H9 (cell line): ENCODE data around the gene RHOH. TPM values are rescaled to one million over a fixed set of nuclear protein-coding genes. Genes with fewer than 3 reads are reported as not detected.

Experiments
- DNase-seq: peaks from one replicate; pipeline ENCODE4 v3.0.0-alpha.2; 2017
- H2AFZ ChIP-seq: one replicate; pipeline ENCODE4 v1.6.1; 2013; ENCODE audit warnings: mild to moderate bottlenecking, low read length, control low read depth, moderate library complexity
- H2AK5ac ChIP-seq: 2 replicates; pipeline ENCODE4 v1.6.1; 2013; ENCODE audit warnings: low read length, control low read depth, mixed read lengths; ENCODE audit not compliant: insufficient read length
- H2BK120ac ChIP-seq: one replicate; pipeline ENCODE4 v1.6.1; 2013; ENCODE audit warnings: low read depth, mild to moderate bottlenecking, low read length, control low read depth, inconsistent platforms; ENCODE audit not compliant: poor library complexity, severe bottlenecking
- H2BK12ac ChIP-seq: 2 replicates; pipeline ENCODE4 v1.6.1; 2013; ENCODE audit warnings: low read length, control low read depth, mixed read lengths, low read depth; ENCODE audit not compliant: insufficient read length
- H2BK15ac ChIP-seq: 2 replicates; pipeline ENCODE4 v1.6.1; 2013; ENCODE audit warnings: low read depth, low read length, control low read depth
- H2BK20ac ChIP-seq: one replicate; pipeline ENCODE4 v1.6.1; 2013; ENCODE audit warnings: low read depth, mild to moderate bottlenecking, low read length, control low read depth, inconsistent platforms; ENCODE audit not compliant: poor library complexity, severe bottlenecking
- H2BK5ac ChIP-seq: 2 replicates; pipeline ENCODE4 v1.6.1; 2013; ENCODE audit warnings: low read length, control low read depth, mixed read lengths; ENCODE audit not compliant: insufficient read length
- H3K14ac ChIP-seq: 2 replicates; pipeline ENCODE4 v1.6.1; 2013; ENCODE audit warnings: low read length, control low read depth; ENCODE audit not compliant: insufficient read depth
- H3K18ac ChIP-seq: 2 replicates; pipeline ENCODE4 v1.6.1; 2013; ENCODE audit warnings: low read depth, mild to moderate bottlenecking, mixed read lengths, low read length, control low read depth; ENCODE audit not compliant: insufficient read length
- H3K23ac ChIP-seq: 2 replicates; pipeline ENCODE4 v1.6.1; 2013; ENCODE audit warnings: low read length, control low read depth, mixed read lengths, low read depth; ENCODE audit not compliant: insufficient read length
- H3K23me2 ChIP-seq: 2 replicates; pipeline ENCODE4 v1.6.1; 2013; ENCODE audit warnings: low read depth, mild to moderate bottlenecking, mixed read lengths, low read length, control low read depth; ENCODE audit not compliant: insufficient read length, poor library complexity, severe bottlenecking
- H3K27ac ChIP-seq: 2 replicates; pipeline ENCODE4 v1.5.1; 2013; ENCODE audit warnings: low read length, control low read depth, mixed read lengths, low read depth; ENCODE audit not compliant: insufficient read length
- H3K27me3 ChIP-seq: 2 replicates; pipeline ENCODE4 v1.6.1; 2013; ENCODE audit warnings: low read length, control low read depth, inconsistent platforms; ENCODE audit not compliant: insufficient read depth
- H3K4ac ChIP-seq: 2 replicates; pipeline ENCODE4 v1.6.1; 2013; ENCODE audit warnings: low read depth, mild to moderate bottlenecking, control low read depth, inconsistent platforms, low read length, moderate library complexity
- H3K4me1 ChIP-seq: 2 replicates; pipeline ENCODE4 v1.6.1; 2013; ENCODE audit warnings: low read length, control low read depth, inconsistent platforms; ENCODE audit not compliant: insufficient read depth
- H3K4me2 ChIP-seq: 2 replicates; pipeline ENCODE4 v1.6.1; 2013; ENCODE audit warnings: low read length, control low read depth, mixed read lengths; ENCODE audit not compliant: insufficient read length, insufficient read depth
- H3K56ac ChIP-seq: 2 replicates; pipeline ENCODE4 v1.6.1; 2013; ENCODE audit warnings: low read depth, mild to moderate bottlenecking, mixed read lengths, low read length, control low read depth; ENCODE audit not compliant: insufficient read length
- H3K79me1 ChIP-seq: 2 replicates; pipeline ENCODE4 v1.6.1; 2013; ENCODE audit warnings: low read depth, mild to moderate bottlenecking, moderate library complexity, low read length, control low read depth, inconsistent platforms; ENCODE audit not compliant: insufficient read depth, poor library complexity, severe bottlenecking
- H3K79me2 ChIP-seq: 2 replicates; pipeline ENCODE4 v1.6.1; 2013; ENCODE audit warnings: low read length, control low read depth, inconsistent platforms; ENCODE audit not compliant: insufficient read depth
- H3K9ac ChIP-seq: 2 replicates; pipeline ENCODE4 v1.6.1; 2013; ENCODE audit warnings: low read length, control low read depth, mixed read lengths; ENCODE audit not compliant: insufficient read length; ENCODE audit errors: extremely low read depth
- H3K9me3 ChIP-seq: one replicate; pipeline ENCODE4 v1.6.1; 2013; ENCODE audit warnings: low read depth, low read length, inconsistent platforms; ENCODE audit not compliant: control insufficient read depth
- H3T11ph ChIP-seq: one replicate; pipeline ENCODE4 v1.6.1; 2013; ENCODE audit warnings: mild to moderate bottlenecking, low read length, control low read depth, inconsistent platforms
- H4K20me1 ChIP-seq: one replicate; pipeline ENCODE4 v1.6.1; 2013; ENCODE audit not compliant: control insufficient read depth, insufficient read length, insufficient read depth
- H4K5ac ChIP-seq: 2 replicates; pipeline ENCODE4 v1.6.1; 2013; ENCODE audit warnings: low read depth, mild to moderate bottlenecking, mixed read lengths, low read length, control low read depth; ENCODE audit not compliant: insufficient read length
- H4K8ac ChIP-seq: replicated peaks from 2 replicates; pipeline ENCODE4 v1.6.1; 2013; ENCODE audit warnings: low read length, control low read depth, mixed read lengths, low read depth; ENCODE audit not compliant: insufficient read length
- H4K91ac ChIP-seq: 2 replicates; pipeline ENCODE4 v1.6.1; 2013; ENCODE audit warnings: low read depth, mild to moderate bottlenecking, moderate library complexity, mixed read lengths, low read length, control low read depth; ENCODE audit not compliant: insufficient read length
- H3K27ac Mint-ChIP-seq, 3 experiments: 2 replicates in 2 of 3; 3 replicates in 1 of 3; pipeline ENCODE4 v1.8.0; 2020 to 2021; ENCODE audit warnings: mixed read lengths in 3 of 3, mild to moderate bottlenecking in 1 of 3, moderate library complexity in 1 of 3
- H3K27me3 Mint-ChIP-seq: 2 replicates; pipeline ENCODE4 v1.8.0; 2021; ENCODE audit warnings: low read depth, mild to moderate bottlenecking, moderate library complexity, mixed read lengths
- H3K36me3 Mint-ChIP-seq, 3 experiments: 2 replicates in 2 of 3; 3 replicates in 1 of 3; pipeline ENCODE4 v1.8.0; 2020 to 2021; ENCODE audit warnings: low read depth in 3 of 3, mixed read lengths in 3 of 3; ENCODE audit not compliant: insufficient read depth in 1 of 3
- H3K4me1 Mint-ChIP-seq, 2 experiments: 2 replicates each; pipeline ENCODE4 v1.8.0; 2020; ENCODE audit warnings: mixed read lengths in 2 of 2
- H3K4me3 Mint-ChIP-seq, 2 experiments: 2 replicates in 1 of 2; 3 replicates in 1 of 2; pipeline ENCODE4 v1.8.0; 2020 to 2021; ENCODE audit warnings: mild to moderate bottlenecking in 2 of 2, mixed read lengths in 2 of 2, moderate library complexity in 1 of 2
- H3K9me3 Mint-ChIP-seq, 2 experiments: 2 replicates in 1 of 2; 3 replicates in 1 of 2; pipeline ENCODE4 v1.8.0; 2020; ENCODE audit warnings: mild to moderate bottlenecking in 2 of 2, mixed read lengths in 2 of 2, moderate library complexity in 1 of 2
- CTCF ChIP-seq: fragments of 200-600 bp; sonication (generic); conservative IDR thresholded peaks from 3 replicates; pipeline ENCODE4 v1.8.0; 2021; ENCODE audit warnings: antibody characterized with exemption, mild to moderate bottlenecking
- WGBS: extraction: QIAGEN DNeasy Blood & Tissue Kit; methylation state at CpG from one replicate; pipeline ENCODE4 v1.1.7; 2013; ENCODE audit warnings: missing lambda C conversion rate, low lambda C conversion rate, mixed read lengths; ENCODE audit not compliant: insufficient read length; ENCODE audit errors: extremely low coverage; 5-methylcytosine and 5-hydroxymethylcytosine counted together
- total RNA-seq: library from RNA; stranded (reverse); gene quantifications from 2 replicates; pipeline ENCODE4 v1.2.1, GENCODE V29; 2021

The RHOH gene
- total RNA-seq, 1 experiment from 2014 or later: 7.1 TPM

DNA sequence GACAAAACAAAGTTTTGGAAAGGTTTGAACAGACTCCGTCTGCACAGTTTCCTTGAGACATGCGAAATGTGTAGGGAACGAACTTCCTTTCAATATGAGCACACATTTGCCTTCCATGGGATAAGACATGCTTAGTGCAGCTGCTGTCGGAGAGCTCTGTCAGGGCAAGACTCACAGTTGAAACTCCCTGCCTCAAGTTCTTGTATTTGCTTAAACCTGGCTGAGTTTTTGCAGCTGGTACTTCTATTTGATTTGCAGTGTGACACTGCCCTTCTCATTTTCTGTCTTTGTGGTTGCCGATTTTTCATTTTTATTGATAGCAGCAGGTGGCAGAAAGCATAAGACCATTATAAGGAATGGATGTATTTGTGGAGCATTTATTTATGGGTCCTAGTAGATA lies 18.2 kb upstream of the RHOH start:
- H2AFZ ChIP-seq: no peak overlapping the region
- TF ChIP-seq CTCF: no peak
- H3K36me3 Mint-ChIP-seq: no peaks in the 10 kb centered on the region

More for the DNA sequence above, 18.2 kb upstream of the RHOH start:
- Histone ChIP-seq H2BK12ac (no peak overlapping the region), H3K56ac (no peak overlapping the region), H3K4me2 (no peak overlapping the region), H3K4me1 (no peaks in the 10 kb centered on the region), H2BK15ac (no peak overlapping the region), H3K79me2 (no peaks in the 10 kb centered on the region), H3K23me2 (no peaks in the 10 kb centered on the region), H3K9ac (no peak overlapping the region), H2BK20ac (no peak overlapping the region), H4K5ac (no peak overlapping the region), H3T11ph (no peak overlapping the region), H3K4ac (no peak overlapping the region), H4K20me1 (no peaks in the 10 kb centered on the region), H3K14ac (no peak overlapping the region), H2BK5ac (no peak overlapping the region), H2BK120ac (no peak overlapping the region), H4K8ac (no peak overlapping the region), H3K27me3 (no peaks in the 10 kb centered on the region), H3K27ac (no peak overlapping the region), H2AK5ac (no peak overlapping the region), H3K23ac (no peak overlapping the region), H3K79me1 (no peaks in the 10 kb centered on the region), H3K18ac (no peak overlapping the region), H4K91ac (no peak overlapping the region), H3K9me3 (no peaks in the 10 kb centered on the region)
- peaks cover 20 to 25% of the 10 kb centered on the region in 2 experiments for H3K4me1 Mint-ChIP-seq
- WGBS: no CpG with 5 or more reads among the region's 5 CpGs
- no peaks in the 10 kb centered on the region for H3K27me3 Mint-ChIP-seq
- no peaks in the 10 kb centered on the region for H3K9me3 Mint-ChIP-seq
- no peak overlapping the region for H3K4me3 Mint-ChIP-seq
- peak overlapping the region in 1 of 3 experiments; percentile 72; a peak in 2 of 7 replicates for H3K27ac Mint-ChIP-seq
- no peak for DNase-seq
